Choroid plexus epithelial cell (primary cell): ENCODE results near the gene ABO.

Source experiments
- DNase-seq: peaks from one replicate; pipeline ENCODE4 v3.0.0-alpha.2; 2010; ENCODE audit warnings: low read depth
- H3K4me3 ChIP-seq: 2 replicates; pipeline ENCODE4 v1.5.1; 2011; ENCODE audit warnings: low read depth, mild to moderate bottlenecking, control low read depth, low read length, moderate library complexity
- CTCF ChIP-seq: conservative IDR thresholded peaks from 2 replicates; pipeline ENCODE4 v1.5.1; 2011; ENCODE audit warnings: low read depth, mild to moderate bottlenecking, control low read depth, inconsistent platforms, low read length, moderate library complexity

The ABO gene

GRCh38 chr9:133260334-133261102 lies 14.5 kb downstream of the ABO start:
- TF ChIP-seq CTCF = no peak
- H3K4me3 ChIP-seq = no peak overlapping the region
- no peak for DNase-seq

DNA sequence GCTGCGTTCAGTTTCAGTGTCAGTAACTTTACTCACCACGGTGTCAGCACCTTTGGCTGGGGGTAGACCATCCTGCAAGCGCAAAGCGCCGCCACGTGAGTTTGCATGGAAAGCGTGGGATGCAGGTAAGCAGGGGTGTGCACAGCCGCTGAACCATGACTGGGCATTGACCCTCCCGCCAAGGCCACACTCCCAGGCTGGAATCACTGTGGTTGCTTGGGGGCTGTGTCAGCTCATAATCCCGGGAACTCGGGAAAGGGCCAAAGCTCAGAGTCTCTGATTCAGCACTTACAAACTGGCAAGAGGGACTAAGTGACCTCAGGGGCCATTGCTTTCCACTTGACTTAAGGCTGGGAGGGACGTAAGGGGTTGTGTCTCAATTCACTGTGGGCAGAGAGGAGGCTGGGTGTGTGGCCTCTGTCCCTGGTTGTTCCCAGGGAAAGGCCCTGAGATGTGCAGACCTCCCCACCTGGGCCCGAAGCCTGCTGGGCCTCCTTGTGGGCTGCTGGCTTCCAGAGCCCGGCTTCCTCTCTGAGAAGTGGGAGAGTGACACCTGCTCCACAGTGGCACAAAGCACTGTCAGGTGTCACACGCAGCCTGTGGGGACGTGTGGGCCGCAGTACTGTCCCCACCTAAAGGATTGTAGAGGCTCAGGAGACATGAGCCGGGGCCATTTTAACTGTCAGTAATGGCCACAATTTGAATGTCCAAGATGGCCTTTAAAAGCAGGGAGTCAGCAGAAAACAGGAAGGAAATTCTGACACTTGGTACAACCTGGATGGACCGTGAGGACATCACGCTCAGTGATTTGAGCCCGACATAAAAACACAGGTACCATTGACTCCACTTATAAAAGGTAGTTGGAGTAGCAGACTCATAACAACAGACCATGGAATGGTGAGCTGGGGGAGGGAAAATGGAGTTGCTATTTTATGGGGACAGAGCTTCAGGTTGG lies 16.7 kb downstream of the ABO start:
- H3K4me3 ChIP-seq = no peak overlapping the region
- TF ChIP-seq CTCF = no peak
- DNase-seq = no peak

DNA sequence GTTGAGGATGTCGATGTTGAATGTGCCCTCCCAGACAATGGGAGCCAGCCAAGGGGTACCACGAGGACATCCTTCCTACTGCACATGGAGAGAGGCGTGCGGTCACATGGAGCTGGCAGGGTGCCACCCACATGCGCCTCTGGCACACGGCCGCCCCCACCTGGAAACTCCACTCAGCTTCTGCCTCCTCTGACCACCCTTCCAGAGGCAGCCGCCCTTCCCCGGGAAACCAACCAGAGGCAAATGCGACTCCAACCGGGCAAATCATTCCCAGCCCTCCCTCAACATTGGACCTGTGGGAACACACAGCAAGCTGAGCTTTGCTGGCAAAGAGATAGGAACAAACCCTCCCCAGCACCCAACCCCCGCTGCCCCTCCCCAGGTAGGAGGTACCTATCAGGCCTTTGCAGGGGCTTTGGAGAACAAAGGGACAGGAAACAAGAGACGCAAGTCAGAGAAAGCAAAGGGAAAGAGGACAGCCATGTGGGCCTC lies 17.5 kb downstream of the ABO start:
- no peak for DNase-seq
- TF ChIP-seq CTCF = no peak
- no peak overlapping the region for H3K4me3 ChIP-seq

- no peak overlapping the region for H3K4me3 ChIP-seq
- TF ChIP-seq CTCF = no peak
- DNase-seq = no peak
Observed at GRCh38 chr9:133256686-133257091, 18.3 kb downstream of the ABO start.

GRCh38 chr9:133256136-133256461 lies 18.9 kb downstream of the ABO start:
- no peak for DNase-seq
- no peak for TF ChIP-seq CTCF
- H3K4me3 ChIP-seq = no peak overlapping the region

- no peak overlapping the region for H3K4me3 ChIP-seq
- no peak for TF ChIP-seq CTCF
- no peak for DNase-seq
Observed at GRCh38 chr9:133255371-133256135, 19.4 kb downstream of the ABO start.
